Fibroblast of mammary gland (primary cell): ENCODE data around the gene KLK2.

Experiments
- DNase-seq: peaks from one replicate; pipeline ENCODE4 v3.0.0-alpha.2; 2010; ENCODE audit warnings: low read depth
- H3K4me3 ChIP-seq: 2 replicates; pipeline ENCODE4 v1.5.1; 2011; ENCODE audit warnings: low read depth, mild to moderate bottlenecking, low read length, moderate library complexity; ENCODE audit not compliant: control insufficient read depth
- TF ChIP-seq, protein P1 (sequence below): conservative IDR thresholded peaks from 2 replicates; pipeline ENCODE4 v1.5.1; 2011; ENCODE audit warnings: low read depth, low read length, inconsistent platforms; ENCODE audit not compliant: control insufficient read depth, insufficient read depth

Gene KLK2

DNA sequence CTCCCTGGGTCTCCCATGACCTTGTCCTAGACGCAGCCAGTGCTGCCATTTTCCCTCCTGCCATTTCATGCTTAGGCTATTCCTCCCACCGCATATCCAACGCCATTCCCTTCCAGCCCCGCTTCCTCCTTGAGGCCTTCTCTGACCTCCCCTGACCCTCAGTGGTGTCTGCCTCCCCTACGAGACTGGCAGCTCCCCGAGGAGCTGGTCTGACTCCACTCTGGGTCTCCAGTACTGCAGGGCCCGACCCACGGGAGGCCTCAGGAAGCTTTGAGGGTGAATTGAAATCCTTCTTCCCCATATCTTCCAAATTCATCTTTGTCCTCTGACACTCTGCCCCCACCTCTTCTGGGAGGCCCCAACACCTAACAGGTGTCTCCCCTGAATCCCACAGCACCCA is 40.6 kb upstream of the KLK2 start:
- H3K4me3 ChIP-seq: no peak overlapping the region
- DNase-seq: no peak
- TF ChIP-seq, protein P1, sequence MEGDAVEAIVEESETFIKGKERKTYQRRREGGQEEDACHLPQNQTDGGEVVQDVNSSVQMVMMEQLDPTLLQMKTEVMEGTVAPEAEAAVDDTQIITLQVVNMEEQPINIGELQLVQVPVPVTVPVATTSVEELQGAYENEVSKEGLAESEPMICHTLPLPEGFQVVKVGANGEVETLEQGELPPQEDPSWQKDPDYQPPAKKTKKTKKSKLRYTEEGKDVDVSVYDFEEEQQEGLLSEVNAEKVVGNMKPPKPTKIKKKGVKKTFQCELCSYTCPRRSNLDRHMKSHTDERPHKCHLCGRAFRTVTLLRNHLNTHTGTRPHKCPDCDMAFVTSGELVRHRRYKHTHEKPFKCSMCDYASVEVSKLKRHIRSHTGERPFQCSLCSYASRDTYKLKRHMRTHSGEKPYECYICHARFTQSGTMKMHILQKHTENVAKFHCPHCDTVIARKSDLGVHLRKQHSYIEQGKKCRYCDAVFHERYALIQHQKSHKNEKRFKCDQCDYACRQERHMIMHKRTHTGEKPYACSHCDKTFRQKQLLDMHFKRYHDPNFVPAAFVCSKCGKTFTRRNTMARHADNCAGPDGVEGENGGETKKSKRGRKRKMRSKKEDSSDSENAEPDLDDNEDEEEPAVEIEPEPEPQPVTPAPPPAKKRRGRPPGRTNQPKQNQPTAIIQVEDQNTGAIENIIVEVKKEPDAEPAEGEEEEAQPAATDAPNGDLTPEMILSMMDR: no peak

DNA sequence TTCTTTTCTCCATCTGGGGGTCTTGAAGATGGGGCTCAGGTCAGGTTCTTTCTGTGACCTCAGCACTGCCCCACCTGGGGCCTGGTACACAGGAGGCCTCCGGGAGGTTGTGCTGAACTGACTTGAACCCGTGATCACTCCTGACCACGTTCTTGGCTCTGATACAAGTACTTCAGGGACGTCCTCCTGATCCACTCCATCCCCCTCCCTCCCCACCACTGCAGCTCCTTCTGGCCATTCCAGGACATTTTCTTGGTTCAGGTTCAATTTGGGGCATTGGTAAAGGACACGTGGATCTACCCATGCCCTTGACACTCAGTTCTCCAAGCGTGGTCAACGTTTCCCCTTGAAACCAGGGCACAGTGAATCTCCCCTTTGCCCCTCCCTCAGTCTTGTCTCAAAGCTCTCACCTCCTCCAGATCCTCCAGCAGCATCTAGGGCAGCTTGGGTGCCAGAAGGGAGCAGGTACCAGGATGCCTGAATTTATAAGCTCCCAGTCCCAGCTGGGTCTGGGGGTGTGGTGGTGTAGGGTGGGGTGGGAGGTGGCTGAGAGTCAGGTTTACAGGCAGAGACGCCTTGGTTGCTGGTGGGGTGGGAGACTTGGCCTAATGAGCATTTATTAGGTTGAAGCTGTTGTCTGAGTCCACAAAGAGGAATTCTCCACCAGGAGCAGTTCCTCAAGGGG is 40.0 kb upstream of the KLK2 start, which contains the start of gene KLK15:
Gene KLK15, minus strand, starts transcription at position 458 of the 685 bp plus-strand sequence. CDS start 2,082 bp downstream, outside the sequence.
- TF ChIP-seq, protein P1: no peak
- no peak for DNase-seq
- no peak within 1 kb of the TSS for H3K4me3 ChIP-seq

DNA sequence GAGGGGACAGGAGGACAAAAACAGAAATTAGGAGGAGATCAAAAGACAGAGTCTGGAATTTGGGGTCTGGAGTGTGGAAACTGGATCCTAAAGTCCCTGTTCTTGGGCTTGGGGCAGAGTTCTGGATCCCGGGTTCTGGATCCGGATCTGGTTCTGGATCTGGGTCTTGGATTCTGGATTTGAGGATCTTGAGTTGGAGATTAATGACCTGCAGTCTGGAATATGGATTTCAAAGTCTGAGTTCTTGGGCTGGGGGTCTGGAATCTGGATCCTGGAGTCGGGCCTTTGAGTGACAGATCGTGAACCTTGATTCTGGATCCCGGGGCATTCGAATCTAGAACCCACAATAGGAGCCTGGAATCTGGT is 39.5 kb upstream of the KLK2 start:
- no peak overlapping the region for H3K4me3 ChIP-seq
- DNase-seq: no peak
- TF ChIP-seq, protein P1: no peak

DNA sequence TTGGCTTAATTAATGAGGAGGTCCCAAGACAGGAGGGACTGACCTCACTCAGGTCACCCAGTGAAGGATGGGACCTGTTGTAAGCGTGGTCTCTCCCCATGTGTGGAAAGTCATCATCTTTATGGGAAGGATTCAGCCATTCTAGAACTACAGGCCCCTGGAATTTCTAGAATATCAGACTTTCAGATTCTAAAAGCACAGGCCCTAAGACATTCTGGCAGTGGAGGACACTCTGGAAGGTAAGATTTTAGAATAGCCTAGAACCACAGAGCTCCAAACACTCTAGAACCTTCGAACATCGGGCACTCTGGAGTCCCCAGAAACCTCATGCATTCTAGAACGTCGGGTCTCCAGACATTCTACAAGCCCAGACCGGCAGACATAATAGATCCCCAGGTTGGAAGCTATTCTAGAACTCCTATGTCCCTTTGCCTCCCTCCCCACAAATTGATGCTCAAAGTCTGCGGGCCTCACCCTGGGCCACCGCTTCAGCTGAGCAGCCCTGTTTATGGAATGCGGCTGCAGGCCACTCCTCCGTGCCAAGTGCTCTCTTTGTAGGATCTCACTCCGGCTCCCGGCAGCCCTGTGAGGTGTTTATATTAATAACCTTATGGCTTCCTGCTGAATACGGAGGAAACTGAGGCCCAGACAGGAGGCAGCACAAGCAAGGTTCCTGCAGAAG is 38.0 kb upstream of the KLK2 start:
- TF ChIP-seq, protein P1: no peak
- no peak for DNase-seq
- H3K4me3 ChIP-seq: peak overlapping the region; percentile 48

DNA sequence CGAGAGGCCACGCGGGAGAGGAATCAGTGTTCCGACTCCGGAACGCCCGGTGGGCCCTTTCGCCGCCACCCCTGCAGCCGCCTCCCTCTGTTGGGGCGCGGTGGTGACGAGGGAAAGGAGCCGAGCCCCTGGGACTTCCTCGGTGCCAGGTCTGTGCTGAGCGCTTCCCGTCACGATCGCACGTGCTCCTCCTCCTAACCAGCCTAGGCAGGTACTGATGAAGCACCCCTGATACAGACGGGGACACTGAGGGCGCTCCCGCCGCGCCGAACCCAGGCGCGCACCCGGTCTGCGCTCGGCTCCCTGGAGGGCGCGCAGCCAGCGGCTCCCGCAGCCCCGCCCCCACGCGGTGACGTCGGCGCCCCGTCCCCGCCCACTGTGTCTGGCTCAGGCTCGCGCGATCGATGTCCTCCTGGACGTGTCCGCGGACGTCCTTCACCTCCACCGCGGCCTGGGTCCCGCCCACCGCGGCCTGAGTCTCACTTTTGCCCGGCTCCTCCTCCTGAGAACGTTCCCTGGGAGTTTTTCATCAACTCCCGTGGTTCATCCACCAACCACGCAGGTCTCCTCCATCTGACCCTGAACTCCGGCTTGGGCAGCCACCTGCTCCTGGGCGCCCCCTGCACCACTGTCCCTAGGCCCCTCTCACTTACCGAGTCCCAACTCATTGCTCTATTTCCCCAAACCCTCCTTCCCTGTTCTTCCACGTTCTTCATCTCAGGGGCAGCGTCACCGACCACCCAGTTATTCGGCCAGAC is 37.3 kb upstream of the KLK2 start:
- H3K4me3 ChIP-seq: peak overlapping the region; percentile 48
- TF ChIP-seq, protein P1: no peak
- DNase-seq: peak; percentile 37

DNA sequence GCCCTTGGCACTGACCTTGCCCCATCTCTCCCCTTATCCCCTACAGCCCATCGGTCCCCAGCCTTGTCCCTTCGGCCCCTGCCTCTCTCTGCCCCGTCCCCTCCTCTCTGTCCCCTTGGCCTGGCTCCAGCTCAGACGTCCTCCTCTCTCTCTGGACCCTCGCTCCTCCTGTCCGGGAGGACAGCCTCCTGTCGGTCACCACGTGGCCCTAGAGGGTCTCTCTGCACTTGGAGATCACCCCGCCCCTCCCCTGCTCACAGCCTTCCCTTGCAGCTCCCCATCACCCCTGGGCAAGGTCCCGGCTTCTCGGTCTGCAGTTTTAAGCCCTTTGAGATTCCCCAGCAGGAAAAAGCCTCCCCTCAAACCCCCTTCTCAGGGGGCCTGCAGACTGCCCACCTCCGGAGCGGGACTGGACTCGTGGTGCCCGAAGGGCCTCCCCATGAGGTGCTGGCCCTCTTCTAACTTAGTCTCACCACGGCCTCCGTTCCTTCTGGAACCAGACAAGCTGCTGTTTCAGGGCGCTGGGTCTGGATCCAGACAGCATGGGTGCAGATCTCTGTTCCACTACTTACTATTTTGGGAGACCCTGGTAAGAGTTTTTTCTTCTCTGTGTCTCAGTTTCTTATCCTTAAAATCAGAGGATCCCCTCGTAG is 36.6 kb upstream of the KLK2 start:
- TF ChIP-seq, protein P1: no peak
- no peak for DNase-seq
- no peak overlapping the region for H3K4me3 ChIP-seq
